ENCODE measurements around the gene SEC16A.

SEC16A gene

GRCh38 chr9:136499935-136500910 is 17.4 kb upstream of the SEC16A start:
- DNase-seq: no peak

- DNase-seq: no peak
Measured at GRCh38 chr9:136499071-136499934, 16.5 kb upstream of the SEC16A start.

GRCh38 chr9:136497916-136498695 is 15.3 kb upstream of the SEC16A start:
- no peak for DNase-seq

- DNase-seq: no peak
Measured at GRCh38 chr9:136496801-136497620, 14.2 kb upstream of the SEC16A start.

GRCh38 chr9:136496181-136496580 is 13.3 kb upstream of the SEC16A start:
- DNase-seq: no peak

GRCh38 chr9:136495238-136495800 is 12.5 kb upstream of the SEC16A start:
- DNase-seq: no peak

GRCh38 chr9:136494531-136495215 is 11.8 kb upstream of the SEC16A start:
- no peak for DNase-seq

GRCh38 chr9:136494012-136494411 is 11.2 kb upstream of the SEC16A start:
- no peak for DNase-seq

- no peak for DNase-seq
Measured at GRCh38 chr9:136493567-136493971, 10.7 kb upstream of the SEC16A start.

- DNase-seq: no peak
Measured at GRCh38 chr9:136492978-136493522, 10.2 kb upstream of the SEC16A start.

- no peak for DNase-seq
Measured at GRCh38 chr9:136489731-136490130, 6.9 kb upstream of the SEC16A start.

- DNase-seq: peak; percentile 39
Measured at GRCh38 chr9:136488247-136489214, 5.7 kb upstream of the SEC16A start.

GRCh38 chr9:136487672-136488071 is 4.8 kb upstream of the SEC16A start:
- no peak for DNase-seq

GRCh38 chr9:136486823-136487620 is 4.2 kb upstream of the SEC16A start:
- DNase-seq: no peak

GRCh38 chr9:136486131-136486530 is 3.3 kb upstream of the SEC16A start:
- no peak for DNase-seq

GRCh38 chr9:136485049-136486045 is 2.5 kb upstream of the SEC16A start:
- peak; percentile 56 for DNase-seq
